A172 (cell line): Measurements from ENCODE around the gene HEXIM1. TPM values are rescaled to one million over a fixed set of nuclear protein-coding genes. Genes with fewer than 3 reads are reported as not detected.

ENCODE experiments used
- DNase-seq: peaks from one replicate; pipeline ENCODE4 v3.0.0-alpha.2; 2015; ENCODE audit warnings: low spot score
- total RNA-seq: library from RNA; depleted of rRNA; stranded (reverse); fragments of >200 nt; shearing (Covaris generic); gene quantifications from 2 replicates; pipeline ENCODE4 v1.2.3, GENCODE V29; 2014; rRNA removed

Gene HEXIM1, protein sequence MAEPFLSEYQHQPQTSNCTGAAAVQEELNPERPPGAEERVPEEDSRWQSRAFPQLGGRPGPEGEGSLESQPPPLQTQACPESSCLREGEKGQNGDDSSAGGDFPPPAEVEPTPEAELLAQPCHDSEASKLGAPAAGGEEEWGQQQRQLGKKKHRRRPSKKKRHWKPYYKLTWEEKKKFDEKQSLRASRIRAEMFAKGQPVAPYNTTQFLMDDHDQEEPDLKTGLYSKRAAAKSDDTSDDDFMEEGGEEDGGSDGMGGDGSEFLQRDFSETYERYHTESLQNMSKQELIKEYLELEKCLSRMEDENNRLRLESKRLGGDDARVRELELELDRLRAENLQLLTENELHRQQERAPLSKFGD
- 8.4 and 8.6 TPM in 2 replicates for total RNA-seq

DNA sequence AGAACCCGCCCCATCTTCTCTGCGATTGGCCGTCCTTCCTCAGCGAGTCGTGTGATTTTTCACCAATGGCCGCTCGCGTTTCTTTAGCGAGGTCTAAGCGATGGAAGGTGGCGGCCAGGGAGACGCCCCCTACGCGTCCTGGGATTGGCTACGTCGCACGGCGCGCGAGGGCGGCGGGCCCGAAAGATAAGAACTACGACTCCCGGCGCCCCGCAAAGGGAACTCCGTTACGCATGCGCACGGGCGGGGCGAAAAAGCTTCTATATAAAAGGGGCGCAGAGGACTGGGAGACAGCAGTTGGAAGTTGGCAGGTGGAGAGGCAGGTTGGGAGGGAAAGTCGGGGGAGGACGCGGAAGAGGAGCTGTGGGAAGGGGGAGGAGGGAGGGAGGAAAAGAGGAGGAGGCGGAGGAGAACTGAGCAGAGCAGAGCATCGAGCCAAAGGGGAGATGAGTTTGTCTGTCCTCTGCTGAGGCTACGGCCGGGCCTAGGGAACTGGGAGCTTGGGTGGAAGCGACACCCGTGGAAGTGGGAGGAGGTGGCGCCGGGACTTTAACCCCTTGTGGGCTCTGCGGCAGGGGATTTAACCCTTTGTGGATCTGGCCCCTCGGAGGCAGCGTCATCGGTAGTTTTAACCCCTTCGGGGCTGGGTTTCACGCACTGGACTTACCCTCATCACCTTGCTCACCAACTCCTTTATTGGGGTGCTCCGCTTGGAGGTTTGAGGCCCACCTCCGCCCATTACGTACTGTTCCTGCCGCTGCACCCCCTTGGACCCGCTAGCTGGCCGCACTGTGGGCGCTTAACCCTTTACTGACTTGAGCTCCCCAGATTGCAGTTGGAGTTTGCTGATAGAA lies at the start of gene HEXIM1:
TSS of gene HEXIM1 (plus strand) at position 293 of the 854 bp plus-strand sequence. CDS start 716 bp downstream, outside the sequence.
- peak; percentile 98 for DNase-seq

DNA sequence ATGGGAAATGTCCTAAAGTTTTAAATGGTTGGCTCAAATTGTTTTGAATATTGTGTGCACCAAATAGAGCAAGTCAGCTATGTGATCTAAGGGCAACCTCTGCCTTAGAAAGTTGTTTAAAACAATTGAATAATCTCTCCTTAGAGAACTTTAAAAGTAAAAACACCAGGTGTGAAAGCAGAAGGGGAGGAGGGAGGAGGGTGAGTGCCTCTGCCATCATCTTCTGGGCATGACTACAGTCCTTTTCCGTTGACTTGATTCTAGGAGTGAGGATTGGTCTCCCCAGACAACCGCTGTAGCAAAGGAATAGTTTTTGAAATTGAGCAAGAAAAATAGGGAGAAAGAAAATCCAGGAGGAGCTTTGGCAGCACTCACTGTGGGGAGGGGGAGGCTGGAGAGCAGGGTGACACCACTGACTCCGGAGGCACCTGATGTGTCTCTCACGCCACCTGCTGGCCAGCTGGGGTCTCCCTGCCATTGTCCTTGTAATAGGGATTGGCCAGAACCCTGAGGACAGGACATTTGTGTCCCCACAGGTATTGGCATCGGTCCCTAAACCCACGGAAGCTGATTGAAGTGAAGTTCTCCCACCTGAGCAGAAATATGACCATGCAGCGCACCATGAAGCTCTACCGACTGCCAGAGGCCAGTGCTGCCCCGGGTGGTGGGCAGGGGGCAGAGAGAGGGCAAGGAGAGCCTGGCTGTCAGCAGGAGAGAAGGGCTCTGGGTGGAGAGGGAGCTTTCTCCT lies 49.2 kb upstream of the HEXIM1 start:
- peak; percentile 81 for DNase-seq

DNA sequence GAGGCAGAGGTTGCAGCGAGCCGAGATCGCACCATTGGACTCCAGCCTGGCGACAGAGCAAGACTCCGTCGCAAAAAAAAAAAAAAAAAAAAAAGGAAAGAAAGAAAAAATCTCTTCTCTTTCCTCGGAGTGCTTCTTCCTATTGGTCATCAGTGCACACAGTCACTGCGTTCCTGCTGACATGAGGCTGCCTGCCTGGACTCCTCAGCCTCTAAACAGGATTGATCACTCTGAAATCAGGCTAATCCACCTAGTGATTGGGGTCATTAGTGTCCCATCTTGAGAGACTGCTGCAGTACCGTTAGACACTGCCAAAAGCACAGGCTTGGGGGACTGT lies 46.8 kb upstream of the HEXIM1 start:
- no peak for DNase-seq

DNA sequence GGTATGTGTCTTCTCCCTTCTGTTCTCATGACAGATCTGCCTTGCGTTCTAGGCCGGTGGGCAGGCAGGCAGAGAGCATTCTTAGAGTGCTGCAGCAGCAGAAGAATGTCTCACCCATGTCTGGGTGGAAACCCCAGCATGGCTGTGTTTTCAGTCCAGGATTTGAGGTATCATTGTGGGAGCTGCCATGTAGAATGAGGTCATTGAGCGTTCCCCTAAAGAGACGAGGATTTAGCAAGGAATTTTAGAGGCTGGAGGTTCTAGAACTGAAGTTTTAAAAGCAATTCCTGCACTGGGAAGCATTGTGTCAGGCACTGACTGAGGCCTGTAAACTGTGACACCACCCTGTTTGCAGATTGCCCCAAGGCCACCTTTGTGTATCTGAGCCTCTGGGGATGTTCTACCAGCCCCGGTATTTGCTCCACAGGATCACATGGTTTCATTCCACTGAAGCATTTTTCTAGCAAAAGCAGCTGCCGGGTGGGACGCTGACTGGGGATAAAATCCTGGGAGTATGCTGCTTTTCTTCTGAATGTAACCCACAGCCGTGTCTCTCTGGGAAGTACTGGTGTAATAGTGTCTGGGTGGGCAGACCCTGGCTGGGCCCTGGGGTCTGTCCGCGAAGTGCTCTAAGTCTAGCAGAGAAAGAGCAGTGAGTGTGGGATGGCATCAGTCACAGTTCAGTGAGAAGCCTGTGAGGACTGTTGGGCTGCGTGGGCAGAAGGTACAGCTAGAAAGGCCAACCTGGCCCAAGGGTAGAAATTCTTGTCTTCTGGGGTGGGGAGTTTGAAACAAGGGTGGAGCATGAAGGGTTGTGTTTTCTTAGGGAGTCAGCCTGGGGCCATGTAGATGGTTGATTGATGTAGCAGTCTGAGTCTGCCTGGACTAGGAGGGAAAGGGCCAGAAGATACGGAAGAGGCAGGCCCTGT lies 46.1 kb upstream of the HEXIM1 start:
- no peak for DNase-seq

DNA sequence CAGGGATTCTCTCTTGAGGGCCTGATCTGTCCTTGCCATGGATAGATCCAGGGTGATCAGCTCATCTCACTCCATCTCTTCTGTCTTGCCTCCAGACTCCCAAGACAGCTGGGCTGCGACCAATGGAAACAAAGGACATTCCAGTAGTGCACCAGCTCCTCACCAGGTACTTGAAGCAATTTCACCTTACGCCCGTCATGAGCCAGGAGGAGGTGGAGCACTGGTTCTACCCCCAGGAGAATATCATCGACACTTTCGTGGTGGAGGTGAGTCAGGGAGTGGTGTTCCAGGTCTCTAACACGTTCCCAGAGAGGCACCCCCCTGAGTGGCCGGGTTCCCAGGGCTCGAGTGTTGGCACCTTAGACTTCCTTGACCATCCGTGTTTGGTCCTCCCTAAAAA lies 45.4 kb upstream of the HEXIM1 start:
- DNase-seq, result no peak

DNA sequence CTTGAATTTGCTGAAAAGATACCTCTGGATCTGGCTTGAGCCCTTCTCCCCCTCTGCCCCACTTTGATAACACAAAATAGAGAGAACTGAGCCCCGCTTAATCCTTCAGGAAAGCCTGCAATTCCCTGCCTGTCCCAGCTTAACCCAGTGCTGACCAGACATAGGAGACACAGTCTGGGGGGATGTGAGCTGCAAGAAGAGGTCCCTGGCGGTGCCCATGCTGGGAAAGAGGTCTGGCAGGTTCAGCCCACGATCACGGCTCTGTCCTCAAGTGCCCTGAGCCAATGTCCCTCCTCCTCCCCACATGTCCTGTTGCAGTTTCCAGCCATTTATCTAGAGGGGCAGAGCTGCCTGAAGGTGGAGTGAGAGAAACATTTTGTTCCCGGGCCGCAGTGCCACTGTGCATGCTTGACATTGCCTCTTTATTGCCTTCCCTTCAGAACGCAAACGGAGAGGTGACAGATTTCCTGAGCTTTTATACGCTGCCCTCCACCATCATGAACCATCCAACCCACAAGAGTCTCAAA lies 44.9 kb upstream of the HEXIM1 start:
- DNase-seq, result no peak

DNA sequence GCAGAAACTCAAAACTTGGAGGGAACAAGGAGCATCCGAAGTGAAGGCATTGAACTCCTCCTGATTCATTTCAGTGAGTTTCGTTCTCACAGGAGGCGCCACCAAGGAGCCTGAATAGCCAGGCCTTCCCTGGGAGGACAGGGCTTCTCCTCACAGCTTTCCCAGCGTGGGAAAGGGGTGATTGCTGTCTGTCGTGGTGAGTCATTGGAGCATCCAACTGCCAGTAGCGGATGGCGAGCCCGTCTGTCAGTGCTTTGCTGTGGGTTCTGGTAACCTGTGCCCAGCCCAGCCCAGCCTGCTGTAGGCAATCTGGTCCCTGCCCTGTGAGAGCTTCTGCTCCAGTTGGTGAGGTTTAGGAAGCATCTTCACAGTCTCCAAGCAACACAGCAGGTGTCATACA lies 44.2 kb upstream of the HEXIM1 start:
- DNase-seq, result no peak

DNA sequence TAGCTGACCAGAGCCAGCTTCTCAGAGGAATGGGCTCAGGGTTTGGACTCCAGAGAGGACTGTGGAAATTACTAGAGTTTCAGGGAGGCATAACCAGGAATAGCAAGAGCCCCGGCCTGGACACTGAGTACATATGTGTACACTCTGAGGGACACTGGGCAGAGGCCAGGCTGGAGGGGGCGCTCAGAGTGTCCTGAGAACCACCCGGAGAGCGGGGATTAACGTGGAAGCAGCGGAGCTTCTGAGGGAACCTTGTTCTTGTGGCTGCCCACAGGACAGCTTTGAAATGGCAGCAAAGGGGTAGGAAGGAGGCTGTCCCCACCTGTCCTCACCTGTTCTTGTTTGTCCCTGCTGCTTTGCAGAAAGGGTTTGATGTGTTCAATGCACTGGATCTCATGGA lies 43.8 kb upstream of the HEXIM1 start:
- no peak for DNase-seq

DNA sequence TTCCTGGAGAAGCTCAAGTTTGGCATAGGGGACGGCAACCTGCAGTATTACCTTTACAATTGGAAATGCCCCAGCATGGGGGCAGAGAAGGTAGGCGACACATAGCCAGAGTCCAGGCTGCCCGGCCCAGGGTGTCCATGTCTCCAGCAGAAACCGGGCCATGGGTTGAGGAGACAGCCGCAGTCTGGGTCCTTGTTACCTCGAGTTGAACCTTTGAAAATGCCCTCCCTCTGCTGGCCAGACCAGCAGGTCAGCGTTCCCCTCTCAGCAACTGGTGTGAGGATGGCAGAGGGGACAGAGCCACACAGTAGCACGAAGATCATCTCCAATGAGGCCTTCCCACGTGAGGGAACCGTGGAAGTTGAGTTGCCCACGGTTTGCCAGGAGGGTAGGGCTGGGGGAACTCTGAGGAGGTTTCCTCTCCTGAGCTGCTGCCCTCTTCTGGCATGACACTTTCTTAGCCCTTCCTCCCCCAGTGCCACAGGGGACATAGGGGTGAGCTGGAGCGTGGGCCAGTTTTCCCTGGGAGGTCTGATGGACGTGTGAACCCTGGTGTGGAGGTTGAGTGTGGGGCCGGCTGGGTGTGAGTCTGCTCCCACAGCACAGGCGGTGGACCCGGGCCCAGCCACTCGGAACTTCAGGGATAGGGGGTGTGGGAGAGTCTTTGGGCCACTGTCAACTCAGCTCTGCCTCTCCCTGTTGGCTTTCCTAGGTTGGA lies 43.2 kb upstream of the HEXIM1 start:
- no peak for DNase-seq

DNA sequence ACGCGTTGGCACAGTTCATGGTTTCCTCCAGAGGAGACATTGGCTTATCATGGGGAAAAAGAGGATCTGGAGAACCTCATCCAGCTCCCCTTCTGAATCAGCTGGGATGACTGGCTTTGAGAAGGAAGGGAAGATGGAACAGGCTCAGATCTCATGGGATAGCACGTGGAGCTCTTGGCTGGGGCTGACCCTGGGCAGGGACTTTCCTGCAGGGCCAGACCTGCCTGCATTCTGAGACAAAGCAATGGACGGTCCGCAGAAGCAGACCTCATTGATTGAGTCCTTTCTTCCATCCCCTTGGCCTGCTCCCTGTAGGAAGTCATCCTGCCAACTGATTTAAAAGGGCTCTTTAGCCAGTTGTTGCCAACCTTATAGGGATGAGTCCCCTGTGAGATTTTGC lies 42.2 kb upstream of the HEXIM1 start:
- DNase-seq, result no peak

DNA sequence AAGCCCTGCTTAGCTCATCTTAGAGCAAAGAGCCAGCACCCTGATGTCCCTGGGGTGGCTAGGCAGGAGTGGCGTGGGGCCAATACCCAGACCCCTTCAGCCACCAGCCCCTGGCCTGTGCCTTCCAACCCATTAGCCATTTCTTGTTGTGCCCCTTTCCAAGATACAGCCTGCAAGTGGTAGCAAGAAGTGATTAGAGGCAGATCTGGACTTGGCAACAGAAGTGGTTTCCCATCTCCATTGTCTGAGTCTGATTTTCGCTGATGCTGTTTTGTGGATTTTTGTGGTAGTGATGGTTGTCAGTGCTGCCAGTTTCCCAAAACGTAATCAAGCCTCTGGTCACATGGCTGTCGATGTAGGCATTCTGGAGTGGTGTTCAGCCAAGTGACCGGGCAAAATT lies 41.7 kb upstream of the HEXIM1 start:
- no peak for DNase-seq

DNA sequence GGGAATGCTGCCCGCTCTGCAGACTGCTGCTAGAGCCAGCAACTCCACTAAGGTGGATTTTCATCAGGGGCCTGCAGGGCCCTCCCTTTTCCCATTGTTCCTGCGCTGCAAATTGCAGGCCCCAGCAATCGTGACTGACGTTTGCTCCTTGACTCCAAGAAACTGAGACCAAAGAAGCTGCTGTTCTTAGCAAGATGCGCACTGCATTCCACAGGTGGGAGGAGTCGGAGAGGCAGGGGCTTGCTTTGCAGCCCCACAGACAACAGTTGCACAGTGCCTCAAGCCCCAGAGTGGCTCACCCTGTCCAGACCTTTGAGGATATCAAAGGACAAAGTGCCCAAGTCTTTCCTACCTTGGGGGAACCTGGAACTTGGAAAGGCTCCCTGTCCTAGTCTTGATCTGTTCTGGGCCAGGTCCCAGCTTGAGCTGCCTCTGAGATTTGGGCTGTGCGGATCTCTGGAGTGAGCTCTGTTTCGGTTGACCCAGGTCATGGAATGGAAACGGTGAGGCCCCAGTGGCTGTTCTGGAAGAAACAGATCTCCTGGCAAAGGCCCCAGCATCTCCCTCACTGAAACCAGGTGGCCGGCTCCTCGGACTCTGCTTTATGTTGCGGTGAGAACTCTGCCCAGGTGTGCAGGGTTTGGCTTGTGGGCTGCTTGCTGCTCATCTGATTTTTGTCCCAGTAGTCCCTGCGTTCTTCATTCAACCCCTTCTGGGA lies 40.8 kb upstream of the HEXIM1 start:
- no peak for DNase-seq

DNA sequence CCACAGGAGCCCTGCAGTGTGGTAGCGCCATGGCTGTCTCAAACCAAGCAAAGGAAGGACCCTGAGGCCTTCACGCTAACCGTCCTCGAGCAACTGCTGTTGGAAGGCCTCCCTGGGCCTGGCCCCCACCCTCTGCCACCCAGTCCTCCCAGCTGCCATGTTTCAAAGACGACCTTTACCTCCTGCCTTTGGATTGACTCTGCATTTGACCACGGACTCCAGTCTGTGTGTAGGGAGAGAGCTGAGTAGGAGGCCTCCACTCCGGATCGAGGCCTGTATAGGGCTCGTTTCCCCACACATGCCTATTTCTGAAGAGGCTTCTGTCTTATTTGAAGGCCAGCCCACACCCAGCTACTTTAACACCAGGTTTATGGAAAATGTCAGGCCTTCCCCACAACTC lies 40.2 kb upstream of the HEXIM1 start:
- DNase-seq, result no peak

DNA sequence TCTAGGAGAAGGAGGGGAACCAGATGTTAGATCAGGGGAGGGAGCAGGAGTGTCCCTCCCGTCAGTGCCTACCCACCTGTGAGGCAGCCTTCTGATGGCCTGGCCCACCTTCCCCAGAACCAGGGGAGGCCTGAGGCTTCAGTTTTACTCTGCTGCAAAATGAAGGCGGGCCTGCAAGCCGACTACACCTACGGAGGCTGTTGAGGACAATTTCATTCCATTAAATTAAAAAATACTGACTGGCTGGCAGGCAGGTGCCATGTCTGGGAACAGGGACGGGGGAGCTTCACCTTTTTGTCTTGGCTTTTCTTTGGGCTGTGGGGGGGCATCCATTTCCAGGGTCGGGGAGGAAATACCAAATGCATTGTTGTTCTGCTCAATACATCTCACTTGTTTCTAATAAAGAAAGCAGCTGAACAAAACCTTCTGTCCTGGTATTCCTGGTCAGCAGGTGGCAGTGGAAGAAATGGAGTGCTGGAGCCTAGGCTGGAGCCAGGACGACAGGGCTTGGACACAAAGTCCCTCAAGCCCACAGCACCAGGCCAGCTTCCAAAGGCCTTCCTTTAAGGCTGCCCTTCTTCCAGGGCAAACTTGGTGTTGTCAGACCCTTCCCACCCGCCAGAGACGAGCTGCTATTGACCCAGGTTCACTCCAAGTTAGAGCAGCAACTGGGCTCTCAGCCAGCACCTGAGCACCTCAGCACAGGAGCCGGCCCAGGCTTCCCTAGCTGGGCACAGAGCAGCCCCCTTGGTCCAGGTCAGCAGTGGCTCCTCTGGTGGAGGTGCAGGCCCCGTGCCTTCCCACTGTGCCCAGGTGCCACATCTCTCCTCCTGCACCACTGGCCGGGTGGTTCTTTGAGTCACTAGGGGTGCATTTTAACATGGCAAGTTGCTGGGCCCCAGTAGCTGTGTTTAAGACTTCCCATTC lies 39.4 kb upstream of the HEXIM1 start:
- DNase-seq, result no peak

DNA sequence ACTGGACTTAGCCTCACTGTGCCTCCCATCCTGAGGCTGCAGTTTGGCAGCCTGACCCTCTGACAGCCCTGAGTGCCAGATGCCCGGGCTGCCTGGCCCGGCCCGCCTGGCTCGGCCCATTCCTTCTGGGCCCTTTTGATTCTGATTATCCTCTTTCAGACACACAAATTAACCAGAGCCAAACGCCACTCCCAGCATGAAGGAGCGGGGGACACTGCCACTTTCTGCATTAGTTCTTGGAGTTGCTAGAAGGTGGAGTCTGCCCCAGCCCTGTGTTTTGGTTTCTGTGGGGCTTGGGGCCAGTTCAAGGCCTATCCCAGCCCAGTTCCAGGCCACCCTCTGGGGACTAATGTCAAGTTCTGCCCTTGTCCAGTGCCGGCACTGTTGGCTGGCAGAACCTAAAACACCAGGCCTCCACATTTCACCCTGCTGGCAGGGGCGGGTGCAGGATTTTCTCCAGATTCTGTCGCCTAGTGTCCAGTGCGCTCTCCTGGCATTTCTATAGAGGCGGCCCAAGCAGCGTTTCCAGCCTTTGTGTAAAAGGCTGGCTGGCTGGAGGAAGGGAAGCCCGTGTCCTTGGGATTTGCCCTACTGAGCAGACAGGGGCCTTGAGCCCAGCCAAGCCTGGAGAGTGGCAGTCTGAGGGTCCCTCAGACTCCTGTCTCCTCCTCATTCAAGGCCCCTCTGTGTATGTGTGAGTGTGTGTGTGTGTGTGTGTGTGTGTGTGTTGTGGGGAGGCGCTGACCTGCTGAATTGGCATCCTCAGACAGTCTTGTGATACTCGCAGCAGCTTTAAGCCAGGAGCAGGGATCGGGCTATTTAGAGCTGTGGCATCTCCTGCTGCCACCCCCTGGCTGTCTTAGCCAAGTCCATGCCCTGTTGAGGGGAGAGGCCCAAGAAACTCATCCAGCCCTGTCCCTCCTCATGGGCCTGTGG lies 37.3 kb upstream of the HEXIM1 start:
- DNase-seq, result no peak

DNA sequence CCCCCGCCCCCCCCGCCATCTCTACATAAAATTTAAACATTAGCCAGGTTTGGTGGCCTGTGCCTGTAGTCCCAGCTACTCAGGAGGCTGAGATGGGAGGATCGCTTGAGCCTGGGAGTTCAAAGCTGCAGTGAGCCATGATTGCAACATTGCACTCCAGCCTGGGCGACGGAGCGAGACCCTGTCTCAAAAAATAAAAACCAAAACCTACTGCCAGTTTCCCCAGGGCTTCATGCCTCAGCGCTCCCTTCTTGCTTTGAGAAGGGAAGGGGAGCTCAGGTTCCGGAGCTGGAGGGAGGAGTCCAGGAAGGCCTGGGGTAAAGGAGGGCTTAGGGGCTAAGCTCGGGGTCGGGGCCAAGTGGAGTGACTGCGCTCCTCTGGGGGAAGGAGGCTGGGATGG lies 36.4 kb upstream of the HEXIM1 start:
- no peak for DNase-seq
